Measurements from ENCODE around the gene SLC16A8. TPM values are rescaled to one million over a fixed set of nuclear protein-coding genes. Genes with fewer than 3 reads are reported as not detected.

SLC16A8 gene, protein sequence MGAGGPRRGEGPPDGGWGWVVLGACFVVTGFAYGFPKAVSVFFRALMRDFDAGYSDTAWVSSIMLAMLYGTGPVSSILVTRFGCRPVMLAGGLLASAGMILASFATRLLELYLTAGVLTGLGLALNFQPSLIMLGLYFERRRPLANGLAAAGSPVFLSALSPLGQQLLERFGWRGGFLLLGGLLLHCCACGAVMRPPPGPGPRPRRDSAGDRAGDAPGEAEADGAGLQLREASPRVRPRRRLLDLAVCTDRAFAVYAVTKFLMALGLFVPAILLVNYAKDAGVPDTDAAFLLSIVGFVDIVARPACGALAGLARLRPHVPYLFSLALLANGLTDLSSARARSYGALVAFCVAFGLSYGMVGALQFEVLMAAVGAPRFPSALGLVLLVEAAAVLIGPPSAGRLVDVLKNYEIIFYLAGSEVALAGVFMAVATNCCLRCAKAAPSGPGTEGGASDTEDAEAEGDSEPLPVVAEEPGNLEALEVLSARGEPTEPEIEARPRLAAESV
- polyA plus RNA-seq (not detected in 3 replicates), polyA minus RNA-seq (not detected in 3 replicates)
- not detected for polyA plus RNA-seq (2011; ENCODE audit: low read depth)
- polyA plus RNA-seq (2011; cell fraction: cytosol; rRNA removed): not detected in 2 replicates
- not detected in 2 replicates for polyA plus RNA-seq (2011; cell fraction: nucleus; rRNA removed)
- 0.59 TPM in 1 of 2 replicates, not detected in the other for polyA plus RNA-seq (2012; ENCODE audit: low replicate concordance)
- not detected for polyA minus RNA-seq (2011; cell fraction: cytosol; rRNA and poly(A)+ RNA removed)
- not detected in 2 replicates for polyA minus RNA-seq (2011; cell fraction: nucleus; rRNA and poly(A)+ RNA removed)

- dilution Hi-C loops (cut with MboI; ENCODE audit: extremely low pct_ligation_motif_present, low sequenced_read_pairs): no loop called here
- Histone ChIP-seq H3K27ac (ENCODE audit: control insufficient read depth, insufficient read depth, low read length) (no peak within 1 kb of the TSS), H3K9me1 (ENCODE audit: control insufficient read depth, extremely low read depth, insufficient read depth, low read length) (no peaks in the 10 kb centered on the region), H3K36me3 (ENCODE audit: control insufficient read depth in 2 of 2, extremely low read depth in 1 of 2, insufficient read depth in 2 of 2, low read length in 2 of 2) (no peaks in the 10 kb centered on the region), H2AFZ (ENCODE audit: control insufficient read depth, low read length) (no peak within 1 kb of the TSS), H3K4me1 (ENCODE audit: control insufficient read depth, extremely low read depth, insufficient read depth, low read length) (peaks cover 3% of the 10 kb centered on the region), H3K4me3 (ENCODE audit: control insufficient read depth in 2 of 3, extremely low read depth in 1 of 3, insufficient read depth in 2 of 3, low read depth in 1 of 3, low read length in 3 of 3) (no peak within 1 kb of the TSS), H3K27me3 (ENCODE audit: control insufficient read depth, extremely low read depth, insufficient read depth, low read length) (peaks cover 29% of the 10 kb centered on the region), H3K4me2 (ENCODE audit: control insufficient read depth, extremely low read depth, insufficient read depth, low read depth, low read length) (no peak within 1 kb of the TSS), H3K9me3 (ENCODE audit: control insufficient read depth, low read depth, low read length) (no peaks in the 10 kb centered on the region), H3K9ac (ENCODE audit: control insufficient read depth, extremely low read depth, insufficient read depth, low read length) (no peak within 1 kb of the TSS), H4K20me1 (ENCODE audit: control insufficient read depth, extremely low read depth, insufficient read depth, low read length) (no peaks in the 10 kb centered on the region), H3K79me2 (ENCODE audit: control insufficient read depth, insufficient read depth, low read length) (no peaks in the 10 kb centered on the region)
- FAIRE-seq: no peak
- DNase-seq (ENCODE audit: low read depth, low spot score): no peak
- TF ChIP-seq EZH2 (IDR thresholded peaks at IDR 0.05; ENCODE audit: low read length) (no peak), CTCF (optimal IDR thresholded peaks at IDR 0.05 in 1 of 3, IDR thresholded peaks at IDR 0.05 in 1 of 3, conservative IDR thresholded peaks at IDR 0.05 in 1 of 3; ENCODE audit: extremely low read depth in 1 of 3, insufficient read depth in 2 of 3, low read length in 3 of 3) (no peak)
These were observed at the start of gene SLC16A8 for GRCh38 chr22:38083931-38084631. TSS of gene SLC16A8 (minus strand) at chr22:38084184. CDS start at chr22:38082873, 1,311 bp downstream.

- Histone ChIP-seq H3K9me1 (ENCODE audit: control insufficient read depth, extremely low read depth, insufficient read depth, low read length) (no peaks in the 10 kb centered on the region), H3K27me3 (ENCODE audit: control insufficient read depth, extremely low read depth, insufficient read depth, low read length) (no peaks in the 10 kb centered on the region), H3K4me3 (ENCODE audit: control insufficient read depth in 2 of 3, extremely low read depth in 1 of 3, insufficient read depth in 2 of 3, low read depth in 1 of 3, low read length in 3 of 3) (no peak overlapping the region), H3K27ac (ENCODE audit: control insufficient read depth, insufficient read depth, low read length) (no peak overlapping the region), H3K9ac (ENCODE audit: control insufficient read depth, extremely low read depth, insufficient read depth, low read length) (no peak overlapping the region), H3K4me1 (ENCODE audit: control insufficient read depth, extremely low read depth, insufficient read depth, low read length) (peaks cover 13% of the 10 kb centered on the region), H3K9me3 (ENCODE audit: control insufficient read depth, low read depth, low read length) (no peaks in the 10 kb centered on the region), H4K20me1 (ENCODE audit: control insufficient read depth, extremely low read depth, insufficient read depth, low read length) (no peaks in the 10 kb centered on the region), H3K4me2 (ENCODE audit: control insufficient read depth, extremely low read depth, insufficient read depth, low read depth, low read length) (no peak overlapping the region), H3K79me2 (ENCODE audit: control insufficient read depth, insufficient read depth, low read length) (no peaks in the 10 kb centered on the region), H3K36me3 (ENCODE audit: control insufficient read depth in 2 of 2, extremely low read depth in 1 of 2, insufficient read depth in 2 of 2, low read length in 2 of 2) (peaks cover 0 to 5% of the 10 kb centered on the region in 2 experiments), H2AFZ (ENCODE audit: control insufficient read depth, low read length) (no peak overlapping the region)
- TF ChIP-seq EZH2 (IDR thresholded peaks at IDR 0.05; ENCODE audit: low read length): no peak
- TF ChIP-seq CTCF (optimal IDR thresholded peaks at IDR 0.05 in 1 of 3, IDR thresholded peaks at IDR 0.05 in 1 of 3, conservative IDR thresholded peaks at IDR 0.05 in 1 of 3; ENCODE audit: extremely low read depth in 1 of 3, insufficient read depth in 2 of 3, low read length in 3 of 3): no peak
- FAIRE-seq (no peak), DNase-seq (ENCODE audit: low read depth, low spot score) (no peak)
- dilution Hi-C loops (cut with MboI; ENCODE audit: extremely low pct_ligation_motif_present, low sequenced_read_pairs): no loop called here
These were observed 49.3 kb upstream of the SLC16A8 start for GRCh38 chr22:38133331-38133730.

Data from keratinocyte (primary cell).